ENCODE results near the gene STARD13. TPM values are rescaled to one million over a fixed set of nuclear protein-coding genes. Genes with fewer than 3 reads are reported as not detected.

Gene STARD13
- total and polyA plus RNA-seq, 8 donors = 7.8 to 29.4 (median 16.2) TPM

DNA sequence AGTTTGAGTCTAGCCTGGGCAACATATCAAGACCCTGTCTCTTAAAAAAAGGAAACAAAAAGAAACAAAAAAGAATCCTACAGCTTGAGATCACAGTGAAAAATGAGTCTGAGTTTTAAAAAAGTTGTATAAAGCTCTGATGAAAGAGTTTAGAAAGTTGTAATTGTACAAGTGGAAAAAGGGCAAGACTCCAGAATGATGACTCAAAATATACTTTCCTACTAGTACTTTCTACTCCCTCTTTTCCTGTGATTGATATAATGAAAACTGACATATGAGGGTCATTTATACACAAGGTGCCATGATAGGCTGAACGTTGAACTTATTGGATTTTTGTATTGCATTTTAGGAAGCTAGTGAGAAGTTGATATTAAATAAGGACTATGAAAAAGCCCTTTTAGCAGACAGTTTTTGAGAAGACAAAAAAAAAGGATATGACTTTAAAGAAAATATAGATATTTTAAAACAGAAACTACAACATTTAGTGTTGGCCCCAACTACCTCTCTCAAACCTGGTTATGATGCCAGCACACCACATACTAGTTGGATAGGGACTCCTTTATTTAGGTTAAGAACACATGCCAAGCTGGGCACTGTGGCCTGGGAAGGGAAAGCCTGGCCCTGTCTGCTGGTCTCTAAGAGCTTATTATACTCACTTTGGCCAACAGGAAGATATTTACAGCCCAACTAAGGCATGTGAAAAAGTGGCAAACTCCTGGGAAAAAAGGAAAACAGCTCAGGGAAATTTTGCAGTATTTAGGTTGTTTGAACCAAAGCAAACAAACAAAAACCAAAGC, 152.7 kb downstream of the STARD13 start:
- H3K4me3 ChIP-seq = no peak overlapping the region
- H3K4me1 ChIP-seq = no peaks in the 10 kb centered on the region
- 66 to 67% methylated on average over 1 of the region's 1 CpG for WGBS, 2 donors
- H3K9me3 ChIP-seq = no peaks in the 10 kb centered on the region
- ATAC-seq (peak in 1 of 4 donors; percentile 27), DNase-seq (no peak), FAIRE-seq (no peak)
- intact Hi-C loops (cut with DNase I) = no loop called here
- no peaks in the 10 kb centered on the region for H3K27me3 ChIP-seq
- H3K36me3 ChIP-seq = peaks cover 0 to 17% (median 16%) of the 10 kb centered on the region in 3 donors
- TF ChIP-seq, protein P1, sequence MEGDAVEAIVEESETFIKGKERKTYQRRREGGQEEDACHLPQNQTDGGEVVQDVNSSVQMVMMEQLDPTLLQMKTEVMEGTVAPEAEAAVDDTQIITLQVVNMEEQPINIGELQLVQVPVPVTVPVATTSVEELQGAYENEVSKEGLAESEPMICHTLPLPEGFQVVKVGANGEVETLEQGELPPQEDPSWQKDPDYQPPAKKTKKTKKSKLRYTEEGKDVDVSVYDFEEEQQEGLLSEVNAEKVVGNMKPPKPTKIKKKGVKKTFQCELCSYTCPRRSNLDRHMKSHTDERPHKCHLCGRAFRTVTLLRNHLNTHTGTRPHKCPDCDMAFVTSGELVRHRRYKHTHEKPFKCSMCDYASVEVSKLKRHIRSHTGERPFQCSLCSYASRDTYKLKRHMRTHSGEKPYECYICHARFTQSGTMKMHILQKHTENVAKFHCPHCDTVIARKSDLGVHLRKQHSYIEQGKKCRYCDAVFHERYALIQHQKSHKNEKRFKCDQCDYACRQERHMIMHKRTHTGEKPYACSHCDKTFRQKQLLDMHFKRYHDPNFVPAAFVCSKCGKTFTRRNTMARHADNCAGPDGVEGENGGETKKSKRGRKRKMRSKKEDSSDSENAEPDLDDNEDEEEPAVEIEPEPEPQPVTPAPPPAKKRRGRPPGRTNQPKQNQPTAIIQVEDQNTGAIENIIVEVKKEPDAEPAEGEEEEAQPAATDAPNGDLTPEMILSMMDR (IDR thresholded peaks at IDR 0.05) = no peak
- H3K27ac ChIP-seq = peak overlapping the region in 1 of 4 donors; percentile 16

DNA sequence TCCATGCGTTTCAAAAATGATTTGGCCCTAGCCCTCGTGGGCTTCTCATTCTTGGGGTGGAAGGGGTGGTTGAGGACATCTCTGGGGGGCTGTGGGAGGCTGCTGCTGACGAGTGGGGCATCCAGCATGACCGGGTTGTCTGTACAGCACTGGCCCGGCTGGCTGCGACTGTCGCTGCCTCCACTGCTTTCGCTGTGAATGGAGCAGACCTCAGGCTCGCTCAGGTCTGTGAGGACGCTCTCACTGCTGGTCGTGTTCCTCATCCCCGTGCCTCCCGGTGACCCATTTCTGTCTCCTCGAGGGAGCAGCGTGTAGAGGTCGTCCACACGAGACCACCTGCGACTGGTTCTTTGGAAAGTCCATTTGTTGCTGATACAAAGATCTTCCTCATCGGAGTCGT, 155.7 kb downstream of the STARD13 start:
- WGBS, 2 donors = 94 to 97% methylated on average over 20 of the region's 20 CpGs
- intact Hi-C loops (cut with DNase I) = no loop called here
- no peak for FAIRE-seq
- Histone ChIP-seq H3K4me3 (no peak overlapping the region), H3K27ac (no peak overlapping the region), H3K27me3 (no peaks in the 10 kb centered on the region), H3K36me3 (peaks cover 0 to 35% (median 16%) of the 10 kb centered on the region in 3 donors), H3K4me1 (peaks cover 0 to 12% (median 0%) of the 10 kb centered on the region in 3 donors), H3K9me3 (no peaks in the 10 kb centered on the region)
- DNase-seq = no peak
- TF ChIP-seq, protein P1 (IDR thresholded peaks at IDR 0.05) = no peak
- no peak for ATAC-seq

DNA sequence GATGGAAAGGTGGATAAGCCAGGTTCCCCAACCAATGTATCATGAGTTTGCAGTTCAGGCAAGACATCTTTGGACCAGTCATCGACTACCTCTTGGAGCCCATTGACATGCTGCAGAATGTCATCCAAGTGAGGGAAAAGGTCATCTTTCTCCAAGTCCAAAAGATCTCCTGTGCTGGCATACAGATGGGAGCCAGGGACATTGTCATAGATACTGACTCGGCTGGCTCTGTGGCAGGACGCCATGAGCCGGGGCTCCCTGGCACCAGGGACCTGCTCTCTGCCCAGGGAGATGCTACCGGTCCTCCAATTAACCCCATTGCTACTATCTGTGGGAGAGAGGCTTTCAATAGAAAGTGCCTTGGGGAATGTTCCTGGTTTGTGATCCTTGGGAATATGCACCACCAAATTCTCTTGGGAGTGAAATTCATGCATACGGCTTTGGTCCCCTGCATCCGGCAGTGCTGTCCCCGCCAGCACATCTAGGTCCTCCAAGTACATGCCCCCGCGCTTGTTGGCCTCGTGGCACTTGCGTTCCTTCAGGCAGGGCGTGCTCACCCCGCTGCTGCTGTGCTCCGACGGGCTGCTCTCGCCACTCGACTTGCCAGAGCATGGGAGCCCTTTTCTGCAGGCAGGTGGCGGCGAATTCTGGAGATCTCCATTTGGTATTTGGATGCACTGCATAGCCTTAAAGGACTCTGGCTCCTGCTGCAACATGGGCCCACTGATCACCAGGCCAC, 156.3 kb downstream of the STARD13 start:
- peaks cover 0 to 35% (median 16%) of the 10 kb centered on the region in 3 donors for H3K36me3 ChIP-seq
- TF ChIP-seq, protein P1 (IDR thresholded peaks at IDR 0.05) = no peak
- FAIRE-seq (no peak), ATAC-seq (no peak), DNase-seq (peak in 1 of 6 donors; percentile 61)
- H3K9me3 ChIP-seq = no peaks in the 10 kb centered on the region
- intact Hi-C loops (cut with DNase I) = no loop called here
- no peak overlapping the region for H3K4me3 ChIP-seq
- no peak overlapping the region for H3K27ac ChIP-seq
- peaks cover 0 to 12% (median 0%) of the 10 kb centered on the region in 3 donors for H3K4me1 ChIP-seq
- H3K27me3 ChIP-seq = no peaks in the 10 kb centered on the region
- WGBS, 2 donors = 93 to 94% methylated on average over 20 of the region's 20 CpGs

DNA sequence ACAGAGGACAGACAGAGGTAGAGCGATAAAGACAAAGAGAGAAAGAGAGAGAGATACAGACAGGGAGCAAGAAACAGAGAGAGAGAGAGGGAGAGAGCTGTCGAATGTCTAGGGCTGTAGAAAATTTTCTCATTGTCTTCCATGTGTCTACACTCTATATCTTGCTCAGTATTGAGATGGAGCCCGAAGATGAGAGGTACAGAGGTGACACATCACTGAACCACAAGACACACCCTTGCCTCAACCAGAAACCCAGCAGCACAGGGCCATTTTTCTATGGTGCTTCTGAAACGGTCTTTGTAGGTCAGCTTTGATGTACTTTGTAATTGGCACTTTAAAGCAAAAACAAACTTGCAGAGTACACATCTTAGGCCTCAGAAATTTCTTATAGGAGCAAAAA, 157.4 kb downstream of the STARD13 start:
- no peaks in the 10 kb centered on the region for H3K9me3 ChIP-seq
- H3K4me1 ChIP-seq = peaks cover 0 to 12% (median 0%) of the 10 kb centered on the region in 3 donors
- no peak overlapping the region for H3K27ac ChIP-seq
- no peaks in the 10 kb centered on the region for H3K27me3 ChIP-seq
- peaks cover 0 to 35% (median 16%) of the 10 kb centered on the region in 3 donors for H3K36me3 ChIP-seq
- no peak for ATAC-seq
- 82 to 88% methylated on average over 4 of the region's 4 CpGs for WGBS, 2 donors
- FAIRE-seq = no peak
- no peak overlapping the region for H3K4me3 ChIP-seq
- DNase-seq = no peak
- intact Hi-C loops (cut with DNase I) = no loop called here
- TF ChIP-seq, protein P1 (IDR thresholded peaks at IDR 0.05) = no peak
